Esophagus muscularis mucosa (tissue), 4 donors: ENCODE data around the gene IFITM2. TPM values are rescaled to one million over a fixed set of nuclear protein-coding genes. Genes with fewer than 3 reads are reported as not detected.

Experiments used
- DNase-seq: peaks from one replicate; pipeline ENCODE4 v3.0.0-alpha.2; 2017; ENCODE audit errors: extremely low spot score
- H3K27ac ChIP-seq, 4 donors: fragments of 200-600 bp; sonication (generic); replicated peaks in 1 of 4; 1 replicate in 3 of 4; 2 replicates in 1 of 4; pipeline ENCODE4 v1.5.1; 2016 to 2019; ENCODE audit warnings: mild to moderate bottlenecking in 1 of 4
- H3K27me3 ChIP-seq, 4 donors: fragments of 200-600 bp; sonication (generic); one replicate each; pipeline versions ENCODE4 v1.5.1 to v1.6.0; 2016 to 2019
- H3K36me3 ChIP-seq, 4 donors: fragments of 200-600 bp; sonication (generic); one replicate each; pipeline ENCODE4 v1.5.1; 2016 to 2019
- H3K4me1 ChIP-seq, 4 donors: fragments of 200-600 bp; sonication (generic); one replicate each; pipeline ENCODE4 v1.5.1; 2016 to 2019
- H3K4me3 ChIP-seq, 4 donors: fragments of 200-600 bp; sonication (generic); 1 replicate in 2 of 4; 2 replicates in 2 of 4; pipeline ENCODE4 v1.5.1; 2016 to 2019; ENCODE audit warnings: mild to moderate bottlenecking in 4 of 4, moderate library complexity in 1 of 4
- H3K9me3 ChIP-seq, 4 donors: fragments of 200-600 bp; sonication (generic); 1 replicate in 3 of 4; 2 replicates in 1 of 4; pipeline ENCODE4 v1.5.1; 2016 to 2019
- CTCF ChIP-seq, 3 experiments: fragments of 200-600 bp in 2 of 3; fragments of 450-650 bp in 1 of 3; sonication (generic) in 2 of 3; IDR thresholded peaks; one replicate each; pipeline ENCODE4 v1.5.1; 2017 to 2019; ENCODE audit warnings: antibody characterized with exemption in 3 of 3, mild to moderate bottlenecking in 2 of 3, moderate library complexity in 1 of 3
- EP300 ChIP-seq: sonication (generic); formaldehyde crosslinking; IDR thresholded peaks from one replicate; pipeline ENCODE4 v1.6.1; 2017; ENCODE audit warnings: antibody characterized with exemption
- POLR2A ChIP-seq: fragments of 450-650 bp; IDR thresholded peaks from one replicate; pipeline ENCODE4 v1.6.1; 2017; ENCODE audit warnings: antibody characterized with exemption, moderate library complexity, mild to moderate bottlenecking, low read depth
- POLR2AphosphoS5 ChIP-seq, 2 donors: sonication (generic); formaldehyde crosslinking; IDR thresholded peaks; one replicate each; pipeline ENCODE4 v1.6.1; 2017; ENCODE audit warnings: antibody characterized with exemption in 2 of 2
- WGBS: methylation state at CpG from one replicate; pipeline ENCODE4 v1.1.5; 2018; 5-methylcytosine and 5-hydroxymethylcytosine counted together
- intact Hi-C: fragments of 100-400 bp; cut with DNase I; formaldehyde crosslinking; loops from one replicate; pipeline ENCODE4 v1.15.1; 2023
- total RNA-seq, 4 donors: library from RNA; depleted of rRNA; stranded (reverse); fragments of >200 nt; gene quantifications; one replicate each; pipeline versions ENCODE4 v1.1.0 to v1.2.1, GENCODE V29; 2016

IFITM2 gene
- total RNA-seq, 4 donors from 2014 or later, result 92.2 to 235 (median 194) TPM

GRCh38 chr11:297051-297585, 10.5 kb upstream of the IFITM2 start:
- Histone ChIP-seq H3K4me3 (no peak overlapping the region), H3K36me3 (peaks cover 0 to 28% (median 15%) of the 10 kb centered on the region in 4 donors), H3K9me3 (no peaks in the 10 kb centered on the region), H3K27ac (no peak overlapping the region), H3K4me1 (peaks cover 0 to 21% (median 14%) of the 10 kb centered on the region in 4 donors), H3K27me3 (peaks cover 0 to 62% (median 22%) of the 10 kb centered on the region in 4 donors)
- DNase-seq, result no peak
- 65% methylated on average over 12 of the region's 13 CpGs for WGBS
- TF ChIP-seq EP300 (no peak), CTCF (IDR thresholded peaks at IDR 0.05) (no peak), POLR2AphosphoS5 (IDR thresholded peaks at IDR 0.05) (no peak), POLR2A (no peak)
- intact Hi-C loops, result no loop called here

GRCh38 chr11:297586-298405, 9.8 kb upstream of the IFITM2 start:
- no peak overlapping the region for H3K4me3 ChIP-seq
- H3K36me3 ChIP-seq, result peaks cover 0 to 21% (median 13%) of the 10 kb centered on the region in 4 donors
- 57% methylated on average over 16 of the region's 26 CpGs for WGBS
- intact Hi-C loops, result no loop called here
- no peaks in the 10 kb centered on the region for H3K9me3 ChIP-seq
- H3K27me3 ChIP-seq, result peaks cover 0 to 62% (median 22%) of the 10 kb centered on the region in 4 donors
- DNase-seq, result no peak
- peak overlapping the region in 1 of 4 donors; percentile 34 for H3K27ac ChIP-seq
- TF ChIP-seq POLR2A, result no peak
- TF ChIP-seq EP300, result no peak
- no peak for TF ChIP-seq CTCF (IDR thresholded peaks at IDR 0.05)
- TF ChIP-seq POLR2AphosphoS5 (IDR thresholded peaks at IDR 0.05), result no peak
- H3K4me1 ChIP-seq, result peaks cover 0 to 21% (median 14%) of the 10 kb centered on the region in 4 donors

GRCh38 chr11:298406-299065, 9.1 kb upstream of the IFITM2 start:
- whole genome bisulfite sequencing, result 61% methylated on average over 3 of the region's 15 CpGs
- H3K9me3 ChIP-seq, result no peaks in the 10 kb centered on the region
- intact Hi-C loops, result no loop called here
- DNase-seq, result no peak
- peaks cover 0 to 16% (median 10%) of the 10 kb centered on the region in 4 donors for H3K36me3 ChIP-seq
- TF ChIP-seq EP300, result no peak
- no peak for TF ChIP-seq CTCF (IDR thresholded peaks at IDR 0.05)
- no peak for TF ChIP-seq POLR2AphosphoS5 (IDR thresholded peaks at IDR 0.05)
- TF ChIP-seq POLR2A, result no peak
- H3K27ac ChIP-seq, result peak overlapping the region in 1 of 4 donors; percentile 34
- peaks cover 0 to 62% (median 22%) of the 10 kb centered on the region in 4 donors for H3K27me3 ChIP-seq
- H3K4me3 ChIP-seq, result no peak overlapping the region
- peaks cover 0 to 21% (median 14%) of the 10 kb centered on the region in 4 donors for H3K4me1 ChIP-seq

- DNase-seq, result no peak
- H3K27ac ChIP-seq, result no peak within 1 kb of the TSS
- intact Hi-C loops, result no loop called here
- WGBS, result 65% methylated on average over 33 of the region's 40 CpGs
- TF ChIP-seq EP300, result no peak
- no peak for TF ChIP-seq POLR2AphosphoS5 (IDR thresholded peaks at IDR 0.05)
- TF ChIP-seq CTCF (IDR thresholded peaks at IDR 0.05), result no peak
- no peak for TF ChIP-seq POLR2A
- no peaks in the 10 kb centered on the region for H3K9me3 ChIP-seq
- H3K4me1 ChIP-seq, result peaks cover 0 to 21% (median 14%) of the 10 kb centered on the region in 4 donors
- no peak within 1 kb of the TSS for H3K4me3 ChIP-seq
- peaks cover 0 to 62% (median 22%) of the 10 kb centered on the region in 4 donors for H3K27me3 ChIP-seq
- peaks cover 0 to 8% (median 3%) of the 10 kb centered on the region in 4 donors for H3K36me3 ChIP-seq
These were observed 8.3 kb upstream of the IFITM2 start, which contains the start of gene IFITM5 for GRCh38 chr11:299081-299891. TSS of gene IFITM5 (minus strand) at chr11:299526. CDS start at chr11:299490, 36 bp downstream.
